Left cardiac atrium (tissue), 4 donors: ENCODE data around the gene GAB3. TPM values are rescaled to one million over a fixed set of nuclear protein-coding genes. Genes with fewer than 3 reads are reported as not detected.
"Not testable (repeated sequence)": the region's sequence is repeated elsewhere in the genome, so short reads cannot be mapped to it uniquely, and the experiment has no call there.

Experiments
- ATAC-seq, 2 donors: fragments of 200-7000 bp; cut with Tn5 transposase; one replicate each; pipeline ENCODE4 v1.9.1; 2020; ENCODE audit warnings: mild to moderate bottlenecking in 2 of 2, moderate library complexity in 2 of 2
- DNase-seq: peaks from one replicate; pipeline ENCODE4 v3.0.0-alpha.2; 2020
- intact Hi-C, 2 donors: fragments of 100-400 bp; cut with DNase I; formaldehyde crosslinking; loops; one replicate each; pipeline versions ENCODE4 v1.14.1 to v1.15.1; 2022 to 2023
- total RNA-seq, 2 donors: library from RNA; stranded (reverse); fragmentation: NEBNext Ultra II Directional; extraction: Animal tissue kit (Norgen Biotek cat#: 25700); gene quantifications; one replicate each; pipeline ENCODE4 v1.2.1, GENCODE V29; 2021
- donor health status: DM: no; HTN: yes; CAD: no.
- donor health status: DM: no; HTN: yes; CAD: no; lungs with severe emphysema.
- donor health status: DM: yes; HTN: yes; CAD: no.
- donor health status: Dilated cardiomyopathy.

The GAB3 gene
- total RNA-seq, 2 donors from 2014 or later, result 10.2 to 18.1 TPM

- ATAC-seq, result peak in 1 of 2 donors; percentile 32
- intact Hi-C loops, DNase-seq: not testable (repeated sequence)
Measured at GRCh38 chrX:154643708-154644107, 107.2 kb downstream of the GAB3 start.

DNA sequence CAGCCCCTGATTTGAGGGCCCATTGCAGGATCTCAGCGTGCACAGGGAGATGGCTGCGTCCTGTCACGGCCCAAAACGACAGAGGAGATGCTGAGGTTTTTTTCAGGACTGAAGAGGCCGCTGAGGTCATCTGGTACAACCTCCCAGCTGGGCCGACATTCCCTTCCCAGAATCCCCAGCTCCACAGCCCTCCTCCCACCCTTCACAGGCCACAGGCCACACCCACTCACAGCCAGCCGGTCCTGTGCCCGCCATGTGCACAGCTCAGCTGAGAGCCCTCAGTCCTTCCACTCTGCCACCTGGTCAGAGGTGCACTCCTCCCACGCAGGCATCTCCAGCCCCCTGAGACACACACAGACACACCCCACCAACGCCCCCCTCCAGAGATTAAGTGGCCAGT lies 109.1 kb downstream of the GAB3 start:
- peak; percentile 74 to 80 for ATAC-seq
- DNase-seq, intact Hi-C loops: not testable (repeated sequence)

DNA sequence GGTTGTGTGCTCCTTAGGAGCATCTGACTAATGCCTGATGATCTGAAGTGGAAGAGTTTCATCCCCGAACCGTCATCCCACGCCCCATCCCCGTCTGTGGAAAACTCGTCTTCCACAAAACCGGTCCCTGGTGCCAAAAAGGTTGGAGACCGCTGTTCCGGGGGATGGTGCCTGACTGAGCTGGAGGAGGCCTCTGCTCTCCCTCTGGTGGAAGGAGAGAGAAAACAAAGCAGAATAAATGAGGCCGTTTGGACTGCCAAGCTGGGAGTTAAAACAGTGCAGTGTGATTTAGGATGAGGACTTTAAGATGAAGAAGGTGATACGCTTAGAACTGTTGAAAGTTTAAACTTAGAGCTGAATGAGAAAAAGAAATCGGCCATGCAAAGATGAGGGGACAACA lies 117.2 kb downstream of the GAB3 start:
- intact Hi-C loops, DNase-seq, ATAC-seq: not testable (repeated sequence)

DNA sequence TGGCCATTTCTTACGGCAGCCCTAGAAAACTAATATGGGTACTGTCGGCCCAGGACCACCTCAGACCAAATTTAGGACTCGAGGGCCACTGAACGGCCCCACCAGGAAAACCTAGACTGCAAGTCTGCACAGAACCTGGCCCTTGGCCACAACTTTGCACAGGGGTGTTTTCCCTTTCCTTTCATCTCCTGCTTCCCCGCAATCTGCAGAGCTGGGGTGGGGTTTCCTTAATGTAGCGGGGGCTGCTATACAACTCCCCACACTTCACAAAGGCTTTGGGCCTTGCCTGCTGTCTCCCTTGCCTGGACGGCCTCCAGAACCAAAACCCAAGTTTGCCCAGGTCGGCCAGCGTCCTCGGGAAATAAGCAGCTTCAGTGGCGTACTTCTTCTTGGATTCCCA lies 119.9 kb downstream of the GAB3 start:
- ATAC-seq, intact Hi-C loops, DNase-seq: not testable (repeated sequence)

- intact Hi-C loops, result not testable (repeated sequence)
- ATAC-seq, result peak in 1 of 2 donors; percentile 54
Measured at GRCh38 chrX:154628960-154629359, 121.9 kb downstream of the GAB3 start.

More at GRCh38 chrX:154628960-154629359, 121.9 kb downstream of the GAB3 start:
- DNase-seq, result not testable (repeated sequence)

Other genes starting within 250 kb of the GAB3 start
- 10 to 100 TPM; 44.4 to 51.0 TPM for gene FAM3A, start 234.8 kb downstream of the GAB3 start, total RNA-seq
- gene G6PD, start 204.2 kb downstream of the GAB3 start, total RNA-seq, result 10 to 100 TPM; 30.4 to 36.0 TPM
- gene IKBKG, start 203.5 kb downstream of the GAB3 start, total RNA-seq, result 10 to 100 TPM; 17.1 to 21.1 TPM
- not detected for gene CTAG1A, start 165.9 kb downstream of the GAB3 start, total RNA-seq
- gene CTAG1B, start 131.8 kb downstream of the GAB3 start, total RNA-seq, result not detected
- not detected for gene CTAG2, start 97.5 kb downstream of the GAB3 start, total RNA-seq
- 10 to 100 TPM; 19.5 to 34.3 TPM for gene DKC1, start 11.8 kb upstream of the GAB3 start, total RNA-seq
- 10 to 100 TPM; 36.1 to 40.0 TPM for gene MPP1, start 54.4 kb upstream of the GAB3 start, total RNA-seq
- not detected for gene SMIM9, start 83.6 kb upstream of the GAB3 start, total RNA-seq
- gene F8A1, start 135.3 kb upstream of the GAB3 start, total RNA-seq, result 10 to 100 TPM; 22.0 to 27.8 TPM